ENCODE data around the gene PKD2L2.
"Not testable (repeated sequence)": the region's sequence is repeated elsewhere in the genome, so short reads cannot be mapped to it uniquely, and the experiment has no call there.

PKD2L2 gene

GRCh38 chr5:137960141-137960540 is 70.9 kb downstream of the PKD2L2 start:
- DNase-seq, result no peak

DNA sequence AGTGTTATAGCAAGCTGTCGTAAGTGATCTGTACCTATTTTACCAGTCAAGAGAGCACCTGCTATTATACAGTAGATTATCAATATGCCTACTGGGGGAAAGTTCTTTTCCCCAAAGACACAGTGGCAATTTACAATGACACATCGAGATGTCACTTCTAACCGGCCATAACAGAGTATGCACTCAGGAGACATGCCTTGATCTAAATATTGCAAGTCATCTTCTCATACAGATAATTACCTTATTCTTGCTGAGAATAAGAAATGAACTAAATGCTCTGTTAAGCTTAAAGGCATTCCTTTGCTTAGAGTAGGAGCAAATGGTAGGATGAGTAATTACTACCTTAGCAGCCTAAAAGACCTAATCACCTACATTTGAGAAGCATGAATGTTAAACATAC is 71.6 kb downstream of the PKD2L2 start:
- DNase-seq, result no peak

DNA sequence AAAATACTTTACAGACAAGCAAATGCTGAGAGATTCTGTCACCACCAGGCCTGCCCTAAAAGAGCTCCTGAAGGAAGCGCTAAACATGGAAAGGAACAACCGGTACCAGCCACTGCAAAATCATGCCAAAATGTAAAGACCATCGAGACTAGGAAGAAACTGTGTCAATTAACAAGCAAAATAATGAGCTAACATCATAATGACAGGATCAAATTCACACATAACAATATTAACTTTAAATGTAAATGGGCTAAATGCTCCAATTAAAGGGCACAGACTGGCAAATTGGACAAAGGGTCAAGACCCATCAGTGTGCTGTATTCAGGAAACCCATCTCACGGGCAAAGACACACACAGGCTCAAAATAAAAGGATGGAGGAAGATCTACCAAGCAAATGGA is 81.1 kb downstream of the PKD2L2 start:
- DNase-seq, result not testable (repeated sequence)

DNA sequence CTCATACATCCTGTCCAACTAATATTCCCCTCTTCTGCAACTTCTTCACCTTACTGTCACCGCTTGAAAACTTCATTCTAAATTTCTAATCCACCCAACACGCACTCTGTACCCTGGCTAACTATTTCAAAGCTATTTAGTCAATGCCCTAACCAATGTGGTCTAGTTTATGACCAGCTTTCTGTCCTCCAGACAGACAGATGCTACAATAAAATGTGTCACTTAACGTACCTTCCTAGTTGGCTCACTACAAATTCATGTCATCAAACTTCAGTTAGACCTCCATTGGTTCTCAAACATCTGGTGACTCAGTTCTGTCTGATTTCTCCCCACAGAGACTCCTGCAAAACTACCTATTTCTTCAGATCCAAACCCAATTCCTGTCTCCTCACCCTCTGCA is 86.0 kb downstream of the PKD2L2 start:
- DNase-seq, result no peak

GRCh38 chr5:137989419-137989818 is 100.2 kb downstream of the PKD2L2 start:
- no peak for DNase-seq
